DMS79 (cell line): ENCODE results near the gene EEPD1.

Source experiments
- DNase-seq: peaks from one replicate; lab custom pipeline; 2025; lab: John Stamatoyannopoulos, UW

EEPD1 gene

DNA sequence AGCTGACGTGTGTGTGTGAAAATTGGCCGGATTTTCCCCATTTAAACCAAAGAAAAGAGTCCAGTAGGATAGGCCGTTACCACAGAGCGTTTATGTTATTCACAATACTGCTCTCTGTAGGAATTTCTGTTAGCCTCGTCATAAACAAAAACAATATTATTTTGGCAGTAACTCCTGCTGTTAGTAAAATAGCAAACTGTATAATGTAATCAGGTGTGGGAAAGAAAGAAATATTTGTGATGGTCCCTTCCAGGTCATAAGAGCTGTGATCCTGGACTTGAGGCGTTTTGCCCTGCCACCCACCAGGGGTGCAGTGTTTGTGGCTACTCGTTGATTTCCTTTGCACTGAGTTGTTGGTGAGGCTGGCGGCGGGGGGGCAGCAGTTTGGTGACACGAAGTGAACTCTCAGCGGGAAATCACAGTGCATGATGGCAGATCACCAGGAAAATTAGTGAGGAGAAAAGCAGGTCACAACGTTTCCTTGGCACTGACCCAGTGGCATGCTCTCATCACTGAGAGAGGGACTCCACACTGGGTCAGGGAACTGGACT, 2.8 kb downstream of the EEPD1 start:
- peak; percentile 11 for DNase-seq

DNA sequence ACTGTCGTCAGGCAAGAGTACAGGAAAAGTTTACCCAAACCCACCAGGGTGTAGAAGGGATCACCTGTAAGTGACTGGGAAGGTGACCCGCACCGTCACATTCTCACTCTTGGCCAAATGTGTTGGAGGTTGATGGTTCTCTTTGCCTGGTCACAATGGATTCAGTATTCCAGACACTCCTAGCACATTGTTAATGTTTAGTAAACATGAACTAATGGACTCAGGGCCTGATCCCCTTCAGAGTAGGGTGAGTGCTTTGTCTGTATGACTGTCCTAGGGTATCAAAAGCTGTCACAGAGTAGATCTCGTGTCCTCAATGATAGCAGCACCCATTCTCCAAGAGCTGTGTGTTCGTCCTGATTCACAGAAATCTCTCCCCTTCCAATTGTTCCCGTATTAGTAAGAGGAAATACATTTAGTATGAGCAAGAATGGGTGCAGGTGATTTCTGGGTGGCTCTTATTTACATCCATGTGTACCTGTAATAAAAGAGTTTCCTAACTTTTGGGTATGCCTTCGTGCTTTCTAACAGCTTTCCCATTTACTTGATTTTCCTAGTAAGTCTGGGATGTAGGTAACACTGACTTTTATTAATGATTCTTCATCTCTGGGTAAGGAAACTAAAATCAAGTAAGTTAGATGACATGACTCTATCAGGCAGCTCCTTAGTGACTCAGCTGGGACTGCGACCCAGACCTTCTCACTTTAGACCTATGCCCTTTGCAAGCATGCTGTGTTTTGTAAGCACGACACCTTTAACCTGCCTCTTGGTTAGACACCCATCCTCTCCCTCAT, 4.7 kb downstream of the EEPD1 start:
- DNase-seq: no peak

DNA sequence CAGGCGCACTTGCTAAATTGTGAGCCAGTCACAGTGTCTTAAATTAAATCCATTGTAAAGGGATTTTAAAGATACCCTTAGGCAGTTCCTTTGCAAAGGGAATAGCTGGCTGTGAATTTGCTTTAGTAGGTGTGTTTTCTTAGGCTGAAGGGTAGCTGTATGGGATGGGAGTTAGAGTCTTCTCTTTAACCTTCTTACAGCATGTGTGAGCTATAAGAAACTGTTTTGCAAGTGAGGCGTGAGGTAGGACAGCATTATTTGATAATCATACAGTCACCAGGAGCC, 5.2 kb downstream of the EEPD1 start:
- no peak for DNase-seq

DNA sequence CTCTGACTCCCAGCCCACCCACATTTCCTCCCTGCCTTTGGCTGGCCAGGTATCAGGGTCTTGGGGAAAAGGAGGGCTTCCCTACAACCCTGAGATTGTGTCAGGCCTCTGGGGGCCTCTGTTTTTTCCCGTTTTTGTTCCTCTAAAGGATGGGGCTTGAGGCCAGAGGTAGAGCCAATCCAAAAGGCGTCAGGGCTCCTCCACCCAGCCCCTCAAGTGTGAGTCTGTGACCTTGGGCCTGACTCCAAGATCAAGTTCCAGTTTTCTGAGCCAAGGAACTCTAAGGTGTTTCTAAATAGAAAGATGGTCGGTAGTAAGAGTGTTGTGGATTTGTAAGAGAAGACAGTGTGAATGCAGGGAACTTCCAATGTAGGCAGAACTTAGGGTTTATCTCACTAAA, 6.6 kb downstream of the EEPD1 start:
- no peak for DNase-seq

DNA sequence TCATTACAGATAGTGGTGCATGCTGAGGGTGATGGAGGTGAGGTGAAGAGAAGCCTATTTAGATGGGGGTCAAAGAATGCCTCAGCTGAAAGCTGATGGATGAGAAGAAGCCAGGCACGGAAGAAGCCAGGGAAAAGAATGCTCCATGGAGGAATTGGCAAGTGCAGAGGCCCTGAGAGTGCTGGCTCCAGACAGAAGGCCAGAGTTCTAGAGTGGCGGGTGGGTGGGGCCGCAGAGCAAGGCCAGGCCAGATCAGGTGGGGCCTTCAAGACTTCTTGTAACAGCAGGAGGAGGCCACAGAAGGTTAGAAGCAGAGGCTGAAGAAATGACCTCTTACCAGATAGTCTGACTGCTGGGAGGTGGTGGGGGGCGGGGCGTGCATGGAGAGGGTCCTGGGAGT, 7.3 kb downstream of the EEPD1 start:
- DNase-seq: no peak

DNA sequence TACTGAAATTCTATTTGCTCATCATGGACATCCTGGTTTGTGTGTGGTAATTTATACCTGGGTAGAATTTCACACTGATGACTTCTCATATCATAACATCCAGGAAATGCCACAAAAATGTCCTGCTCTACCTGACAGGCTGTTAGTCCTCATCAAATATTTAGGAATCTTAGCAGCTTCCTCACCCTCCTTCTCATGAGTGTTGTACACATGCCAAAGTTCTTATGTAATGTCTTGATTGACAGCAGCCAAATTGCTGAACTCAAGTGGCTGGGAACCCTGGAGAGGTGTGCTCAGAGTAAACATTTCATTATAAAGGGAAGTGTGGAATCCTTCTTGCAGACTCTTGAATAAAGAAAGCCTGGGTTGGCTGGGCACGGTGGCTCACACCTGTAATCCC, 8.9 kb downstream of the EEPD1 start:
- no peak for DNase-seq

DNA sequence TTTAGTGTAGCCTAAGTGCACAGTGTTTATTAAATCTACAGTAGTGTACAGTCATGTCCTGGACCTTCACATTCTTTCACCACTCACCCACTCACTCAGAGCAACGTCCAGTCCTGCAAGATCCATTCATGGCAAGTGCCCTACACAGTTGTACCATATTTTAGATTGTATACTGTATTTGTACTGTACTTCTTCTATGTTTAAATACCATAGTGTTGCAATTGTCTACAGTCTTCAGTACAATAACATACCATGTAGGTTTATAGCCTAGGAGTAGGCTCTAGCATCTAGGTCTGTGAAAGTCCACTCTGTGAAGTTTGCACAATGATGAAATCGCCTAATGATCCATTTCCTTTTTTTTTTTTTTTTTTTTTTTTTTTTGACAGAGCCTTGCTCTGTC, 12.0 kb downstream of the EEPD1 start:
- DNase-seq: no peak

DNA sequence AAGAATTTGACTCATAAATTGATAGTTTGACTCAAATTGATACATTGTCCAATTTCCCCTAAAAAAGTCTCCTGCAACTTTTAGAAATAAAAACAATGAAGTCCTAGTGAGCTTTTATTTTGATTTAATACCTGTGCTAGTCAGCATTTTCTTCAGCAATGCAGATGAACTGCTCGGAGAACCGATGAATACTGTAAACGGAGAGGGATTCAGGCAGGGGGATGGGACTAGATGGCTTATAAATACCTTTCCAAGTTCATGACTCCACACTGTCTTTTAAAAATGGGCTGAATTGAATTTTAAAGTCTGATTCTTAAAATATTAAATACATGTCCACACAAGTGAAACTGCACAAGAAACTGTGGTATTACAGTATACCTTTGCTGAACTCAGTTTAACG, 12.7 kb downstream of the EEPD1 start:
- no peak for DNase-seq

DNA sequence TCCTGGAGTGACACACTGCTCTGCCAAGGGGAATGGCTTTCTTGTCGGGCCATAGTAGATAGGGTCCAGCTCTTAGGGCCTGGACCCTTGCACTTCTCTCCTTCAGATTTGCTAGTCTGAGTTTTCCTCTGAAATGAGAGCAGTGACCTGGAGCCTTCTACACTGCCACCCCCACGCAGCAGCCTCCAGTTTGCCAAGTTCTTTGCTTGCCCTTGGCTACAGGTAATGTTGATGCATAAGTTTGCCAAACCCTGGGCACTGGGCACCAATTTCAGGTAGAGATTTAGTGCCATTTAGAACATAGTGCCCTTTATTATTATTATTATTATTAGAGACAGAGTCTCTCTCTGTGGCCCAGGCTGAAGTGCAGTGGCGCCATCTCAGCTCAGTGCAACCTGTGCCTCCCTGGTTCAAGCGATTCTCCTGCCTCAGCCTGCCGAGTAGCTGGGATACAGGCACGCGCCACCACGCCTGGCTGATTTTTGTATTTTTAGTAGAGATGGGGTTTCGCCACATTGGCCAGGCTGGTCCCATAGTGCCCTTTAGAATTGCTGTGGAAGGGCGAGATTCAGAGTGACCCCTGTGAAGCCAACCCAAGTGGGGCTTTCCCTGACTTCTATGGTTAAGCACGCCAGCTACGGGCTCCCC, 14.5 kb downstream of the EEPD1 start:
- DNase-seq: no peak

DNA sequence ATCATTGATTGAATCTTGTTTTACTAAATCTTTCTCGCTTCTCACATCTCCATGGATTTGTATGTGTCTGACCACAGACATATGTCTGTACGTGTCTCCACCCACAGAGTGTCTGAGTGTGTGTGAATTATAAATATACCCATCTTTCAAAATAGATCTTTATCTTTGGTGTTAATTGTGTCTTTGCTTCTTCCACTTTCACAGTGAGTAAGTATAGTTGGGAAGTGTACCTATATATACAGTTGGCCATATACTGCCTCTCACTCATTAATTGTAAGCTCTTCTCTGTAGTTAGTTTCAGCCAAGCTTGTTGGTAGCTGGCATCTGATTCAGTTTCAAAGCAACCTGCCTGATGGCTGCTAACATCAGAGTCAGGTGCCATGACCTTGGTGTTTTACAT, 18.4 kb downstream of the EEPD1 start:
- DNase-seq: no peak

DNA sequence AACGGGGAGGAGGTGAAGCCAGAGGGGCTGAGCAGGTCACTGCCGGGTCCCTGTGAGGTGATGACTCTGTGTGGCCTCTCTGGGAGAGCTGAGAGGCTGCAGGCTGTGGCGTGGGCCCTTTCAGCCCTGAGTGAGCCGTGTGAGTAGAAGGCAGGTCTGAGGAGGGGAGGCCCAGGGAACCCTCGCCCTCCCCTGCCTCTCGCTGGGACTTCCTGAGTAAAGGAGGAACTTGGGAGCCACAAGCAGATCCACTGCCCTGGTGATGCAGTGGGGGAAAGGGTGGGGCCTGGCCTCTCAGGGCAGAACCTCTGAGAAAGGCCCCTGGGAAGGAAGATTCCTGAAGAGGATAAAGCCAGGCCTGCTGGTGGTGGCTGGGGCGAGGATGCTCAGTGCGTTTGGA, 22.8 kb downstream of the EEPD1 start:
- DNase-seq: no peak

DNA sequence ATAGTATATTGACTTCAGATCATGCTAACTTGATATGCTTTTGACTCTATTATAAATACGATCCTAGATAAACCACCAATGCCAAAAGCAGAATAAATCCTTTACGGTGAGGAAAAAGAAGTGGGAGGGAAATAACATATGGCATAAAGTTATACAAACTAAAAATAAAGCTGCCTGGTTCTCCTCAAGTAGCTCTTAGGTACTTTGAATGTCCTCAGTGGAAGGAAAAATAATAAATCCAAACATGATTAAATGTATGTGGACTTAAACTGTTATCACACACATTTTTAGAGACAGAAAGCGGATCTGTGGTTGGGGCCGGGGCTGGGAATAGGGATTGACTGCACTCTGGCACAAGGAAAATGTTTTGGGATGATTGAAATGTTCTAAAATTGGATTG, 23.6 kb downstream of the EEPD1 start:
- no peak for DNase-seq

DNA sequence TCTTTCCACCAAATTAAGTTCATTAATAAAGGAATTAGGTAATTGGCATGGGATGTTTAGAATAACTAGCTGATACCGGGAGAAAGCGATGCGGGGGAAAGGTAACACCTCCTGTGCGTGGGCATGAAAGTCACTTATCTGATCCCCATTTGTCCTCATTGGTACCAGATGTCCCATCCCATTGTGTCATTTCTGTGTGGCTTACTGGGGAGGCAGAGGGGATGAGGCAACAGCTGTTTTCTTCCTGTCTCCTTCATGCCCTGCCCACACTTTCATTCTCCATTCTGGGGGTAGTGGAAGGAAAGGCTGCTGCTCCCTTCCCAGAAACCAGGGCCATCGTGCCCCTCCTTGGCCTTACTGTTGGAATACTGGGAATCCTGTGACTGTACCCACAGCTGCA, 27.1 kb downstream of the EEPD1 start:
- DNase-seq: no peak

DNA sequence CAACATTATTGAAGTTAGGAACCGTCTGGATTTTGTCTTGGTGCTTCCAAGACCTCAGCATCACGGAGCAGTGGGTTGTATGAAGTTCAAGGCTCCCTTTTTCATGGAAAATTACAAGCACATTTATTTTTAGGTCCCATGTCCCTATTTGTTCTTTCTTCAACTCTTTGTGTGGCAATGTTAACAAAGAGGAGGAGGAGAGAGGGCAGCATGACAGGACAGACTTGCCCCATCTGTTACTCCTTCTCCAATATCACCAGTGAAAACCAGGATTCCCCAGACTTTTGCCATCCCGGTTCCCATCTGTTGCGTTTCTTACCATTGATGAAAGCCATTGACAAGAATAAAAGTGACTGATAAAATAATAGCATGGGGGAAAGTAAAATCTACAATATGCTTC, 28.6 kb downstream of the EEPD1 start:
- DNase-seq: no peak

DNA sequence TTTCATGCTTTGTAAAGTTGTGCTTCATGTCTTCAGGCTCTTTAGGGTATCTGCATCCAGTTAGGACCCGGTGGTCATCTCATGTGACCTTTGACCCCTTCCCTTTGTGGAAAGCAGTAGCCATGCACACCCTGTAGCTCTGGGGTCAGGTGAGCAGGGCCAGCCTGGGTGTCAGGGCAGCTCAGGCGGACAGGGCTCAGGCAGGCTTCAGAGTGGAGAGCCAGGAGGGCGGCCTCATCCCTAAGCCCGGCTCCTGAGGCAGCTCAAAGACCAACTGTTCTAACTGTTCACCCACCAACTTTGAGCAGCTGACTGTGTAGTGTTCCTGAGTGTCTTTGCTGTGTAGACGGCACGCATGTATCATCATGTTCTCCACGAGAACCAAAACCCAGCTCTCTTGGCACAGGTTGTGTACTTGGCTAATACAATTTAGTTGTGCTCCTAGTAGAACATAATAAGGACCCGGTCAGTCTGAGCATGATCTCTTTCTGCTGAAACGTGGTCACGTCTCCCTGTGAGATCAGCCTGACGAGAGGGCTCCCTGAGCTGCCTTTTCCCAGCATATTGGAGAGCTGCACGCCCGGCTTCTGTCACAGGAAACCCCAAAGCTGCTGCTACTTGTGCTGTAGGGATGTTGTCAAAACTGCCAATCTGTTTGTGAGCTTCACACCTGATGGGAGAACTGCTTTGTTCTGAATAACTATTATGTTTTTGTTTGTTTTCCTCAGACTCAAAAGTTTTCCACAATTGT, 30.0 kb downstream of the EEPD1 start:
- DNase-seq: no peak

DNA sequence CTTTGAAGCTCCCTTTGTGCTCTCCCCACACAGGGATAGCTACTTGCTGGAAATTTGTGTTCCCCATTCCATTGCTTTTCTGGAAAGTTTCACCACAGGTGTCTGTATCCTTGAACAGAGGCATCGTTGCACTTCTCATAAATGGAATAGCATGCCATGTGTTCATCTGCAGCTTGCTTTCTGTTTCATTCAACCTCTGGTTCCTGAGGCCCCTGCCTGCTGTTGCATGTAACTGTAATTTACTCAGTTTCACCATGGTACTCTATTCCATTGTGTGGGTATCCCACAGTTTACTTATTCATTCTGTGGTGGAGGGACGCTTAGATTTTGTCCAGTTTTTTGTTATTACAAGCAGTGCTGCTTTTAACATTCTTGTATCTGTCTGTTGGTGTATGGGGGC, 32.0 kb downstream of the EEPD1 start:
- DNase-seq: no peak

DNA sequence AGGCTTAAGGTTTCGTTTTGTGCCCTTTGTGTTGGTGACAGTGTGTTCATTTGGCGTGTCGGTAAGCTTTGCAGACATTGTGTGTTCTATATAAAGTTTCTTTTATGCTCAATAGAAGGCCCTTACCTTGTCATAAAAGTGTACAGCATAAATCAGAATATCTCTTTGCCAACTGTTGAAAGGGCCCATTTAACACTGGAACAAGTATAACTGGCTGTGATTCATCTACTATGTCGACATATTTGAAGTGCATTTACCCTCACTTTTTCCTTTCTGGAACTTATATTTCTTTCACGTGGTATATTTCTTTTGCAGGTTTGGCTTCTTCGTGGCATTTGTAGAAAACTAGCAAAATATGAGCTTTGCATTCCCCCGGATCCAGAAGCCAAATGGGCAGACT, 32.7 kb downstream of the EEPD1 start:
- DNase-seq: no peak

DNA sequence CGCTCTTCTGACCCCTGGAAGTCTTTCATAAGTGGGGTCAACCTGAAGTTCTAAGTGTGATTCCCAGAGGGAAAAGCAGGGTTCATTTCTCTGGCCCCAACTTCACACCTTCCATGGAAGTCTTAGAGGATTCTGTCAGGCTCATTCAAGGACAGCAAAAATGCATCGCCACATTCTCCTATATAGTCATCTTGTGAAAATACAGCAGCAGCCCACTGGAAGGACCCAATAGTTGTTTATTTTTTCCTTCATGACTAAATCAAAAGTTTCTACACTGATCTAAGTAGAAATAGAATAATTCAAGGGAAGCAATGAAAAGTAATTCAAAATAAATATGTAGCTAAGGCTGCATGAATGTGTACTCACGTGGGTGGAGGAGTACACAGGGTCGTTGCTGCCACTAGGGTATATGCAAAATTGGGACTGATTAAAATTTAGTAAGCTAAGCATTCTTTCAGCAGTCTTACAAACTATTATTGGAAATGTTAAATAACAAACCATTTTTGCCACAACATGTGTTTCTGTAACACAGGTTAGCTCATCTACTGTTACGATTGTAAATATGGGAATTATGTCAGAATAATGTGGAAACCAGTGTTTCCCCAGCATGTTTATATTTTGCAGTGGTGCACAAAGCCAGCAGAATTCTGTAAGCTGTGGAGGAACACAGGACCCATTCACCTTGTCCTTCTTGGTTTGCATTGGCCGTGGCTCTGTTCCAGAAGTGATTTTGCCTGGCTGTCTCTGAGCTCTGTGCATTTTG, 33.5 kb downstream of the EEPD1 start:
- no peak for DNase-seq

DNA sequence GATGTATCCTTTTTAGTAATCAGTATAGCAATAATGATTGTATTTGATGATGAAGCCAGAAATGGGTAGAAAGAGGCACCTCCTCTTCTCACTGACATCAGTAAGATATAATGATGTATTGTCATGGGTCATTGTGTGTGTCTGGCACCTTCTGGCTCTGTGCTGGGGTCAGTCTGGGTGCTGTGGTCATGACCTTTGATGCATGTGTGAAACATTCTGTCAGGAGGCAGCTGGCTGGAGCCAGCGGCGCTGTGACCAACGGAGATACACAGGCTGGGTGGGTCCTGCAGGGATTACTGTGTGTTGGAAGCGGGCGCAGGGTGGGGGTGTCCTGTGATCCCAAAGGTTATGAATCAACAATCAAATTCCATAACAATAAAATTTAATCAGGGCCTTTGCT, 35.2 kb downstream of the EEPD1 start:
- DNase-seq: no peak

DNA sequence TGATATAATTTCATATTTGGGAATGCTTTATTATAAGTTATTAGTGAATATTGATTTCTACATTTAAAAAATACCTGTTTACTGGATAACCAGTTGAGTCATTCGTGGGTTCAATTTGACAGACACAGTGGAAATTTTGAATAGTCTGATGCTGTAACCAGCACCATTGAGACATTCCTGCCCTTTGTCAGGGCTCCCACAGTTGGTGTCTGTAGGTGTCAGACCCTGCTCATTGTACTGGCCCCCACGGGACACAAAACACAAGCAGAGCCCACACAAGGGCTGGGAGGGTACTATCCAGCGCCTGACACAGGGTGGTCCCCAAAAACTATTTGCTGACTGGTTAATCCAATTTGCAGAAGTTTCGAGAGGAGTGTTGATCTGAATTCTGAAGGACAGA, 35.9 kb downstream of the EEPD1 start:
- DNase-seq: no peak

DNA sequence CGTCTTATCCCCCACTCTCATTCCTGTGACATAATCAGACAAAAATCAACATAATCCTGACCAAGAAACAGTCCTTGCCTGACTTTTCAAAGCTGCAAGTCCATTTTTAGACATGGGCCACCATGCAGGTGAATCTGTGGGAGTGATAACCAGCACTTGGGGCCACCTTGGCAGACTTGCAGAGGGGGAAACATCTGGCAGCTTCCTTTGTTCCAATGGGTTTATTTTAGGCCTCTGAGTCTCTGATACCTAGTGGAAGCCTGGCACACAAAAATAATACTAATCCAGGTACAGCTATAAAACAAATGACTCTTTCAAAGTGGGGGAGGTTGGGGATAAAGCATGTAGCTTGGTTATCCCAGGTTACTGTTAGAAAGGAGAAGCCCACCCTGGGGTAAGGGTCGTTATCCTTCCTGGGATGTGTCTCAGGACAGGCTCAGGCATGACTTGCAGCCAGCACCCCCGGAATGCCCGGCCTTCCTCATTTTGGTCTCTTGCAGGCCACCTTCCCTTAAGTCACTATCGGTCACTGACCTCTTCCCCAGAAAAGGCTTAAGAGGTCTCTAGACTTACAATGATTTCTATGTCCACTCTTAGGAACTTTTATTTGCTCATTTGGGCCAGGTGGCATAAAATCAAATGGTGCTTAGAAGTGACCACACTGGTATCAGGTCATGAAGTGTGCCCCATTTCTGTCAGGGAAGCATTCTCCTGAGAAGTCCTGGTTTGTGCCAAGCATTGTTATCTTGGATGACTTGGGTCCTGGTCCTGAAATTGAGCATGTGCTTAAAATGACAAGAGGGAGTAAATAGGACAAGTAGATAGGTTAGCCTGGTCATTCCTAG, 37.6 kb downstream of the EEPD1 start:
- DNase-seq: no peak
